A673 (cell line): ENCODE results near the gene PRKAR2B.

Experiments
- EZH2 ChIP-seq: fragments of 200-600 bp; sonication (generic); IDR thresholded peaks from 2 replicates; pipeline ENCODE4 v1.6.1; 2017; ENCODE audit warnings: borderline replicate concordance, low read depth, mild to moderate bottlenecking, mixed read lengths, antibody characterized with exemption, low read length; ENCODE audit not compliant: poor library complexity, severe bottlenecking
- TF ChIP-seq, protein P1 (sequence below): fragments of 300-800, 200-600 bp; sonication (generic); conservative IDR thresholded peaks from 2 replicates; pipeline ENCODE4 v1.5.1; 2017; ENCODE audit warnings: low read depth, mild to moderate bottlenecking, antibody characterized with exemption, low read length, moderate library complexity, mixed read lengths

DNA sequence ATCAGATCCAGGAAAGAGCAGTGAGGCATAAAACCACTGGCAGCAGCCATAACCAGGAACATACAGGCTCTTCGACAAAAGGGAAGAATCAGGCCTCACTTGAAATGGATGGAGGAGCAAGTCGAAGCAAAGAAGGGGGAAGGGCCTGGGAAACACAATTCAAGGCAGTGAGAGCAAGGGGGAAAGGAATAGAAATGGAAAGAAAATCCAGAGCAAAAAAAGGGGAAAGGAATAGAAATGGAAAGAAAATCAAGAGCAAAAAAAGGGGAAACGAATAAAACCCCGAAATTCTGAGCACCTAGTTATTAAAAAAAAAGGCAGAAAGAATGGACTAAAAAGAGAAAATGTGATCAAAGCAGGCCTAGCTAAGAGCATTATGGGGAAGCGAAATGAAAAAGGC is 24.1 kb upstream of the PRKAR2B start:
- TF ChIP-seq, protein P1, sequence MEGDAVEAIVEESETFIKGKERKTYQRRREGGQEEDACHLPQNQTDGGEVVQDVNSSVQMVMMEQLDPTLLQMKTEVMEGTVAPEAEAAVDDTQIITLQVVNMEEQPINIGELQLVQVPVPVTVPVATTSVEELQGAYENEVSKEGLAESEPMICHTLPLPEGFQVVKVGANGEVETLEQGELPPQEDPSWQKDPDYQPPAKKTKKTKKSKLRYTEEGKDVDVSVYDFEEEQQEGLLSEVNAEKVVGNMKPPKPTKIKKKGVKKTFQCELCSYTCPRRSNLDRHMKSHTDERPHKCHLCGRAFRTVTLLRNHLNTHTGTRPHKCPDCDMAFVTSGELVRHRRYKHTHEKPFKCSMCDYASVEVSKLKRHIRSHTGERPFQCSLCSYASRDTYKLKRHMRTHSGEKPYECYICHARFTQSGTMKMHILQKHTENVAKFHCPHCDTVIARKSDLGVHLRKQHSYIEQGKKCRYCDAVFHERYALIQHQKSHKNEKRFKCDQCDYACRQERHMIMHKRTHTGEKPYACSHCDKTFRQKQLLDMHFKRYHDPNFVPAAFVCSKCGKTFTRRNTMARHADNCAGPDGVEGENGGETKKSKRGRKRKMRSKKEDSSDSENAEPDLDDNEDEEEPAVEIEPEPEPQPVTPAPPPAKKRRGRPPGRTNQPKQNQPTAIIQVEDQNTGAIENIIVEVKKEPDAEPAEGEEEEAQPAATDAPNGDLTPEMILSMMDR: no peak
- TF ChIP-seq EZH2: no peak
